Mucosa of stomach (tissue), 1 donor: ENCODE measurements around the gene MTCL3.

Experiments used
- H3K27me3 ChIP-seq: one replicate; pipeline ENCODE4 v1.7.0; 2013; ENCODE audit warnings: mild to moderate bottlenecking, low read length; ENCODE audit not compliant: control insufficient read depth, insufficient read depth
- H3K36me3 ChIP-seq: one replicate; pipeline ENCODE4 v1.7.0; 2013; ENCODE audit warnings: low read length; ENCODE audit not compliant: control insufficient read depth, insufficient read depth
- H3K4me1 ChIP-seq: one replicate; pipeline ENCODE4 v1.7.0; 2013; ENCODE audit warnings: mild to moderate bottlenecking, low read length; ENCODE audit not compliant: control insufficient read depth, insufficient read depth
- H3K4me3 ChIP-seq: one replicate; pipeline ENCODE4 v1.7.0; 2013; ENCODE audit warnings: low read length
- H3K9ac ChIP-seq: one replicate; pipeline ENCODE4 v1.7.0; 2013; ENCODE audit warnings: mild to moderate bottlenecking, low read length, moderate library complexity
- H3K9me3 ChIP-seq: one replicate; pipeline ENCODE4 v1.7.0; 2013; ENCODE audit warnings: mild to moderate bottlenecking, low read length, moderate library complexity; ENCODE audit not compliant: control insufficient read depth
- donor health status: Pancreatic carcinoma.

MTCL3 gene

GRCh38 chr6:127513425-127513824 is 5.7 kb downstream of the MTCL3 start:
- H3K36me3 ChIP-seq: no peaks in the 10 kb centered on the region
- peaks cover 19% of the 10 kb centered on the region for H3K4me1 ChIP-seq
- H3K4me3 ChIP-seq: no peak overlapping the region
- no peaks in the 10 kb centered on the region for H3K9me3 ChIP-seq
- peaks cover 36% of the 10 kb centered on the region for H3K27me3 ChIP-seq
- no peak overlapping the region for H3K9ac ChIP-seq

- H3K9ac ChIP-seq: no peak overlapping the region
- no peaks in the 10 kb centered on the region for H3K36me3 ChIP-seq
- H3K4me1 ChIP-seq: peaks cover 10% of the 10 kb centered on the region
- no peak overlapping the region for H3K4me3 ChIP-seq
- peaks cover 18% of the 10 kb centered on the region for H3K27me3 ChIP-seq
- H3K9me3 ChIP-seq: no peaks in the 10 kb centered on the region
These were observed 8.3 kb downstream of the MTCL3 start for GRCh38 chr6:127510876-127511275.

- H3K4me1 ChIP-seq: no peaks in the 10 kb centered on the region
- no peaks in the 10 kb centered on the region for H3K36me3 ChIP-seq
- H3K27me3 ChIP-seq: no peaks in the 10 kb centered on the region
- H3K9me3 ChIP-seq: no peaks in the 10 kb centered on the region
- H3K4me3 ChIP-seq: no peak overlapping the region
- no peak overlapping the region for H3K9ac ChIP-seq
These were observed 12.2 kb downstream of the MTCL3 start for GRCh38 chr6:127506894-127507293.

- H3K36me3 ChIP-seq: no peaks in the 10 kb centered on the region
- no peaks in the 10 kb centered on the region for H3K4me1 ChIP-seq
- H3K4me3 ChIP-seq: no peak overlapping the region
- H3K9me3 ChIP-seq: no peaks in the 10 kb centered on the region
- no peak overlapping the region for H3K9ac ChIP-seq
- H3K27me3 ChIP-seq: no peaks in the 10 kb centered on the region
These were observed 16.1 kb downstream of the MTCL3 start for GRCh38 chr6:127503022-127503421.

- Histone ChIP-seq H3K9me3 (no peaks in the 10 kb centered on the region), H3K27me3 (no peaks in the 10 kb centered on the region), H3K36me3 (no peaks in the 10 kb centered on the region), H3K9ac (no peak overlapping the region), H3K4me3 (no peak overlapping the region), H3K4me1 (no peaks in the 10 kb centered on the region)
These were observed 21.7 kb downstream of the MTCL3 start for GRCh38 chr6:127497410-127497809.

- H3K4me1 ChIP-seq: no peaks in the 10 kb centered on the region
- no peaks in the 10 kb centered on the region for H3K9me3 ChIP-seq
- H3K4me3 ChIP-seq: no peak overlapping the region
- no peak overlapping the region for H3K9ac ChIP-seq
- H3K36me3 ChIP-seq: no peaks in the 10 kb centered on the region
- no peaks in the 10 kb centered on the region for H3K27me3 ChIP-seq
These were observed 22.7 kb downstream of the MTCL3 start for GRCh38 chr6:127496471-127496870.

- no peaks in the 10 kb centered on the region for H3K4me1 ChIP-seq
- H3K9me3 ChIP-seq: no peaks in the 10 kb centered on the region
- no peak overlapping the region for H3K4me3 ChIP-seq
- no peaks in the 10 kb centered on the region for H3K36me3 ChIP-seq
- no peaks in the 10 kb centered on the region for H3K27me3 ChIP-seq
- H3K9ac ChIP-seq: no peak overlapping the region
These were observed 24.8 kb downstream of the MTCL3 start for GRCh38 chr6:127494240-127494767.

- Histone ChIP-seq H3K4me3 (no peak overlapping the region), H3K4me1 (no peaks in the 10 kb centered on the region), H3K9me3 (no peaks in the 10 kb centered on the region), H3K9ac (no peak overlapping the region), H3K36me3 (no peaks in the 10 kb centered on the region), H3K27me3 (no peaks in the 10 kb centered on the region)
These were observed 29.9 kb downstream of the MTCL3 start for GRCh38 chr6:127489248-127489647.

- no peak overlapping the region for H3K4me3 ChIP-seq
- no peaks in the 10 kb centered on the region for H3K36me3 ChIP-seq
- H3K4me1 ChIP-seq: no peaks in the 10 kb centered on the region
- H3K9me3 ChIP-seq: no peaks in the 10 kb centered on the region
- no peak overlapping the region for H3K9ac ChIP-seq
- no peaks in the 10 kb centered on the region for H3K27me3 ChIP-seq
These were observed 32.2 kb downstream of the MTCL3 start for GRCh38 chr6:127486934-127487333.

- H3K9me3 ChIP-seq: no peaks in the 10 kb centered on the region
- no peak overlapping the region for H3K9ac ChIP-seq
- H3K4me3 ChIP-seq: no peak overlapping the region
- no peaks in the 10 kb centered on the region for H3K4me1 ChIP-seq
- H3K36me3 ChIP-seq: no peaks in the 10 kb centered on the region
- no peaks in the 10 kb centered on the region for H3K27me3 ChIP-seq
These were observed 34.8 kb downstream of the MTCL3 start for GRCh38 chr6:127484212-127484863.

- Histone ChIP-seq H3K9me3 (no peaks in the 10 kb centered on the region), H3K9ac (no peak overlapping the region), H3K4me3 (no peak overlapping the region), H3K36me3 (no peaks in the 10 kb centered on the region), H3K4me1 (no peaks in the 10 kb centered on the region), H3K27me3 (no peaks in the 10 kb centered on the region)
These were observed 35.6 kb downstream of the MTCL3 start for GRCh38 chr6:127483399-127484055.

GRCh38 chr6:127482325-127482724 is 36.8 kb downstream of the MTCL3 start:
- Histone ChIP-seq H3K4me1 (no peaks in the 10 kb centered on the region), H3K9ac (no peak overlapping the region), H3K9me3 (no peaks in the 10 kb centered on the region), H3K27me3 (no peaks in the 10 kb centered on the region), H3K36me3 (no peaks in the 10 kb centered on the region), H3K4me3 (no peak overlapping the region)
